ENCODE measurements around the gene EPB41L3.

GRCh38 chr18:5419601-5420000, 124.2 kb downstream of the EPB41L3 start:
- TF ChIP-seq ZNF76 (tag by site-specific recombination; IDR thresholded peaks at IDR 0.05; ENCODE audit: borderline replicate concordance, low read depth) = no peak
- no peak for TF ChIP-seq CTCF (tag by site-specific recombination; IDR thresholded peaks at IDR 0.05)
- TF ChIP-seq ZNF501 (tag by site-specific recombination; IDR thresholded peaks at IDR 0.05) = no peak
- no peak for TF ChIP-seq ZNF24 (tag by site-specific recombination; IDR thresholded peaks at IDR 0.05)
- TF ChIP-seq GLIS1 (tag by site-specific recombination; IDR thresholded peaks at IDR 0.05) = no peak
- no peak for TF ChIP-seq ZNF48 (tag by site-specific recombination; IDR thresholded peaks at IDR 0.05)
- TF ChIP-seq ZNF146 (tag by site-specific recombination; IDR thresholded peaks at IDR 0.05) = no peak
- no peak for TF ChIP-seq ZNF560 (tag by site-specific recombination; IDR thresholded peaks at IDR 0.05; ENCODE audit: borderline replicate concordance)
- TF ChIP-seq ZBTB1 (tag by site-specific recombination; IDR thresholded peaks at IDR 0.05) = no peak
- TF ChIP-seq ZNF837 (tag by site-specific recombination; IDR thresholded peaks at IDR 0.05) = no peak
- TF ChIP-seq ZNF639 (tag by site-specific recombination; IDR thresholded peaks at IDR 0.05) = no peak
